GM19238 (cell line): ENCODE measurements around the gene ZNF569.
"Not testable (repeated sequence)": the region's sequence is repeated elsewhere in the genome, so short reads cannot be mapped to it uniquely, and the experiment has no call there.

ENCODE experiments used
- DNase-seq: peaks from one replicate; pipeline ENCODE4 v3.0.0; 2011; ENCODE audit warnings: low spot score; ENCODE audit not compliant: insufficient read length

The ZNF569 gene

GRCh38 chr19:37403403-37403802 lies 63.8 kb downstream of the ZNF569 start:
- no peak for DNase-seq

GRCh38 chr19:37401078-37401477 lies 66.2 kb downstream of the ZNF569 start:
- DNase-seq, result no peak

- not testable (repeated sequence) for DNase-seq
These were observed 75.8 kb downstream of the ZNF569 start for GRCh38 chr19:37391399-37391798.

- DNase-seq, result no peak
These were observed 78.0 kb downstream of the ZNF569 start for GRCh38 chr19:37389234-37389633.

GRCh38 chr19:37370880-37371661 lies 96.2 kb downstream of the ZNF569 start, which contains the start of gene ZNF527:
Gene ZNF527 (plus strand): TSS chr19:37371099. CDS start chr19:37374199, 3,100 bp downstream.
- peak; percentile 92 for DNase-seq

GRCh38 chr19:37370386-37370879 lies 96.8 kb downstream of the ZNF569 start:
- not testable (repeated sequence) for DNase-seq

- DNase-seq, result no peak
These were observed 104.5 kb downstream of the ZNF569 start for GRCh38 chr19:37362733-37363132.

- DNase-seq, result no peak
These were observed 105.2 kb downstream of the ZNF569 start for GRCh38 chr19:37361994-37362393.
